Tibial nerve (tissue), 4 donors: ENCODE measurements around the gene CCDC7. TPM values are rescaled to one million over a fixed set of nuclear protein-coding genes. Genes with fewer than 3 reads are reported as not detected.

ENCODE experiments used
- DNase-seq, 2 donors: peaks; one replicate each; pipeline ENCODE4 v3.0.0-alpha.2; 2019; ENCODE audit warnings: low spot score in 2 of 2
- H3K27ac ChIP-seq, 4 donors: fragments of 200-600 bp; sonication (generic) in 3 of 4; one replicate each; pipeline ENCODE4 v1.5.1; 2017 to 2019; ENCODE audit warnings: mild to moderate bottlenecking in 1 of 4
- H3K27me3 ChIP-seq, 2 donors: fragments of 200-600 bp; sonication (generic) in 1 of 2; one replicate each; pipeline versions ENCODE4 v1.5.1 to v1.6.0; 2017 to 2019
- H3K36me3 ChIP-seq, 3 donors: fragments of 200-600 bp; sonication (generic); one replicate each; pipeline ENCODE4 v1.5.1; 2018 to 2019
- H3K4me1 ChIP-seq, 4 donors: fragments of 200-600 bp; sonication (generic) in 3 of 4; one replicate each; pipeline ENCODE4 v1.5.1; 2017 to 2019
- H3K4me3 ChIP-seq, 4 donors: fragments of 200-600 bp; sonication (generic) in 3 of 4; one replicate each; pipeline ENCODE4 v1.5.1; 2017 to 2019; ENCODE audit warnings: mild to moderate bottlenecking in 1 of 4, moderate library complexity in 1 of 4
- H3K9me3 ChIP-seq, 4 donors: fragments of 200-600 bp; sonication (generic) in 3 of 4; one replicate each; pipeline ENCODE4 v1.5.1; 2017 to 2019
- EP300 ChIP-seq, 2 donors: sonication (generic); formaldehyde crosslinking; IDR thresholded peaks; one replicate each; pipeline ENCODE4 v1.6.1; 2017; ENCODE audit warnings: antibody characterized with exemption in 2 of 2, mild to moderate bottlenecking in 1 of 2
- POLR2A ChIP-seq, 2 donors: fragments of 450-650 bp; IDR thresholded peaks; one replicate each; pipeline ENCODE4 v1.6.1; 2017; ENCODE audit warnings: antibody characterized with exemption in 2 of 2, mild to moderate bottlenecking in 2 of 2, moderate library complexity in 2 of 2
- WGBS, 2 donors: methylation state at CpG; one replicate each; pipeline ENCODE4 v1.1.5; 2018; 5-methylcytosine and 5-hydroxymethylcytosine counted together
- total RNA-seq, 4 donors: library from RNA; depleted of rRNA; stranded (reverse); fragments of >200 nt; gene quantifications; one replicate each; pipeline ENCODE4 v1.1.0, GENCODE V29; 2016
- TF ChIP-seq, protein P1 (sequence below), 5 experiments: fragments of 200-600 bp in 3 of 5; fragments of 450-650 bp in 2 of 5; sonication (generic) in 3 of 5; IDR thresholded peaks; one replicate each; pipeline ENCODE4 v1.5.1; 2016 to 2019; ENCODE audit warnings: antibody characterized with exemption in 5 of 5, mild to moderate bottlenecking in 3 of 5, moderate library complexity in 2 of 5

Gene CCDC7
- total RNA-seq, 4 donors from 2014 or later: 20.7 to 97.0 (median 45.6) TPM

DNA sequence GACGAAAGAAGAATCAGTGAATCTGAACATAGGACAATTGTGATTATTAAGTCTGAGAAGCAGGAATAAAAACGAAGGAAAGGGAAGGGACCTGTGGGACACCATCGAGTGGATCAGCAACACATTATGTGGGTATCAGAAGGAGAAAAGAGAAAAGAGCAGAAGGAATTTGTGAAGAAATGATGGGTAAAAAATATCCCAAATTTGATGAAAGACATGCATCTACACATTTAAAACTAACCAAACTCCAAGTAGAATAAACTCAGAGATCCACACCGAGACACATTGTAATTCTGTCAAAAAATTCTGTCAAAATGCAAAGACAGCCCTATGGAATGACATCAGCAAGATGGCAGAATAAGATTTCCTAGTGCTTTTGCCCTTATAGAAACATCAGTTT lies 341.0 kb downstream of the CCDC7 start:
- no peaks in the 10 kb centered on the region for H3K36me3 ChIP-seq
- no peak for DNase-seq
- TF ChIP-seq, protein P1, sequence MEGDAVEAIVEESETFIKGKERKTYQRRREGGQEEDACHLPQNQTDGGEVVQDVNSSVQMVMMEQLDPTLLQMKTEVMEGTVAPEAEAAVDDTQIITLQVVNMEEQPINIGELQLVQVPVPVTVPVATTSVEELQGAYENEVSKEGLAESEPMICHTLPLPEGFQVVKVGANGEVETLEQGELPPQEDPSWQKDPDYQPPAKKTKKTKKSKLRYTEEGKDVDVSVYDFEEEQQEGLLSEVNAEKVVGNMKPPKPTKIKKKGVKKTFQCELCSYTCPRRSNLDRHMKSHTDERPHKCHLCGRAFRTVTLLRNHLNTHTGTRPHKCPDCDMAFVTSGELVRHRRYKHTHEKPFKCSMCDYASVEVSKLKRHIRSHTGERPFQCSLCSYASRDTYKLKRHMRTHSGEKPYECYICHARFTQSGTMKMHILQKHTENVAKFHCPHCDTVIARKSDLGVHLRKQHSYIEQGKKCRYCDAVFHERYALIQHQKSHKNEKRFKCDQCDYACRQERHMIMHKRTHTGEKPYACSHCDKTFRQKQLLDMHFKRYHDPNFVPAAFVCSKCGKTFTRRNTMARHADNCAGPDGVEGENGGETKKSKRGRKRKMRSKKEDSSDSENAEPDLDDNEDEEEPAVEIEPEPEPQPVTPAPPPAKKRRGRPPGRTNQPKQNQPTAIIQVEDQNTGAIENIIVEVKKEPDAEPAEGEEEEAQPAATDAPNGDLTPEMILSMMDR (IDR thresholded peaks at IDR 0.05): no peak
- TF ChIP-seq POLR2A (IDR thresholded peaks at IDR 0.05): no peak
- no peak for TF ChIP-seq EP300 (IDR thresholded peaks at IDR 0.05)
- H3K9me3 ChIP-seq: peaks cover 0 to 34% (median 5%) of the 10 kb centered on the region in 4 donors
- H3K4me3 ChIP-seq: no peak overlapping the region
- H3K27ac ChIP-seq: no peak overlapping the region
- H3K27me3 ChIP-seq: no peaks in the 10 kb centered on the region
- H3K4me1 ChIP-seq: no peaks in the 10 kb centered on the region
- 92 to 95% methylated on average over 4 of the region's 4 CpGs for WGBS, 2 donors

DNA sequence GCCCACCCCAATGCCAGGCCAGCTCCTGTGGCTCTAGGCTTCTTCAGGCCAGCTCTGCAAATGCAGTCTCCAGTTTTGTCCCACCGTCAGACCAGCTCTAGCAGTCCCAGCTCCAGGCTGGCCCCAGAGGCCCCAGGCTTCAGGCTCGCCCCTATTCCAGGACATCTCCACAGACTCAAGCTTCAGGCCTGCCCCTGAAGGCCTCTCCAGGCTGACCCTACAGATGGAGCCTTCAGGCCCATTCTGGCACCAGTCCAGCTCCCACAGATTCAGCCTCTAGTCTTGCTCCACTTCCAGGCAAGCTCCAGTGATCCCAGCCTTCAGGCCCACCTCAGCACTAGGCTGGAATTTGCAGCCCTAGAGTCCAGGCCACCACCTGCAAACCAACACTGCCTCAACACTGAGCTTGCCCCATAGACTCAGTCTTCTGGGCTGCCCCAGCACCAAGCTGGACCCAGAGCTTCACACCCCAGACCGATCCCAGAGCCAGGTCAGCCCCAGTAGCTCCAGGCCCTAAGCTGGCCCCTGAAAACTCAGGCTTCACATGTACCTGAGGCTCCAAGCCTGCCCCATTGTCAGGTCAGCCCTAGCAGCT lies 341.8 kb downstream of the CCDC7 start:
- no peak for TF ChIP-seq EP300 (IDR thresholded peaks at IDR 0.05)
- no peak for TF ChIP-seq POLR2A (IDR thresholded peaks at IDR 0.05)
- TF ChIP-seq, protein P1 (IDR thresholded peaks at IDR 0.05): no peak
- Histone ChIP-seq H3K36me3 (no peaks in the 10 kb centered on the region), H3K4me3 (no peak overlapping the region), H3K27me3 (no peaks in the 10 kb centered on the region), H3K27ac (no peak overlapping the region), H3K4me1 (no peaks in the 10 kb centered on the region), H3K9me3 (peaks cover 0 to 34% (median 5%) of the 10 kb centered on the region in 4 donors)
- DNase-seq: no peak
- 100% methylated on average over 2 to 3 of the region's 3 CpGs for WGBS, 2 donors

DNA sequence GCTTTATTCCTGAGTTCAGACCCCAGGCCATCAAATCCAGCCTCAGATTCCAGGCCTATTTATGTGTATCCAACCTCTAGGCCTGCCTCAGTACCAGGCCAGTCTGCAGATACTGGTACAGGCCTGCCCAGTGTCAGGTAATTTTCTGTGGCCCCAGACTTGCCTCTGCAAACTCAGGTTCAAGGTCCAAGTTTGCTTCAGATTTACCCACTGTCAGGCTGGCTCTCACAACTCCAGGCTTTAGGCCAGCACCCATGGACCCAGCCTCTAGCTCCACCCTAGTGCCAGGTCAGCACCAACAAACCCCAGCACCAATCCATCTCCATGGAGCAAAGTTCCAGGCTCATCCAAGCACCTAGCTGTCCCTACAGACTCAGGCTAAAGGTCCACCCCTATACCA lies 342.4 kb downstream of the CCDC7 start:
- H3K36me3 ChIP-seq: no peaks in the 10 kb centered on the region
- H3K4me1 ChIP-seq: no peaks in the 10 kb centered on the region
- no peak overlapping the region for H3K27ac ChIP-seq
- peaks cover 0 to 34% (median 5%) of the 10 kb centered on the region in 4 donors for H3K9me3 ChIP-seq
- no peak overlapping the region for H3K4me3 ChIP-seq
- TF ChIP-seq, protein P1 (IDR thresholded peaks at IDR 0.05): no peak
- no peak for DNase-seq
- H3K27me3 ChIP-seq: no peaks in the 10 kb centered on the region

DNA sequence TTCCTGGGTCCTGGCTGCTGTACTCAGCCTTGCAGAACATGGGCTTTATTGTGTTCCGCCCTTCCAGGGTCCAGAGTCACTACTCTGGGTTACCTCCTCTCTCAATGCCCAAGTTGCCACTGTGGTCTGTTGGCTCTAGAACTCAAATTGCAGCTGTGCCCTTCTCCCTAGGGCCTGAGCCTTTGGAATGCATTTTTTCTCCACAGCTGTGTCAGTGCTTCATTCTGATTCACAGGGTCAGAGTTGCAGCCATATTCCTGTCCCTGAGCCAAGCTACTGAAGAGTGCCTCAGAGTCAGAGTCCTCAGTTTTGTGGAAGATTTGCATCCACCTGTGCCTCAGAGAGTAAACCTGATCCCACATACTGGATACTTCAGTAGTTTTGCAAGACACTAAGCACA lies 344.5 kb downstream of the CCDC7 start:
- no peak overlapping the region for H3K27ac ChIP-seq
- DNase-seq: no peak
- H3K27me3 ChIP-seq: no peaks in the 10 kb centered on the region
- H3K4me1 ChIP-seq: no peaks in the 10 kb centered on the region
- no peaks in the 10 kb centered on the region for H3K36me3 ChIP-seq
- peaks cover 0 to 32% (median 5%) of the 10 kb centered on the region in 4 donors for H3K9me3 ChIP-seq
- no peak for TF ChIP-seq POLR2A (IDR thresholded peaks at IDR 0.05)
- TF ChIP-seq EP300 (IDR thresholded peaks at IDR 0.05): no peak
- TF ChIP-seq, protein P1 (IDR thresholded peaks at IDR 0.05): no peak
- no peak overlapping the region for H3K4me3 ChIP-seq
- WGBS, 2 donors: 100% methylated on average over 1 of the region's 1 CpG

DNA sequence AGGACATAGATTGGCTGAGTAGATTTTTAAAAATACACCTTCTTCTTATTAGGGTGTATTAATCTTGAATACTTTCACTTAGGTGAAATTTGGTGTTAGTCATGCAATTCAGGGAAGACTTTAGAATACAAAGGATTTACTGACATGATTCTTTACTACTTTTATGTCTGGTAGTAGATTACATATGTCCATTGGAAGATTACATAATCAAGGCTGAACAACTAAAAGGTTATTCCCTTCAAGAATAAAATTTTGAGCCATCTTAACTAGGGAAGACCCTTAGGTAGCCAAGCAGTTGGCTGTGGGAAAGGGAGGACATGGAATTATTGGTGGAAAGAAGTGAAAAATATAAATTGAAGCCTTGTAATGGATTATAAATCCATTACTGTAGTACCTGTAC lies 347.1 kb downstream of the CCDC7 start:
- Histone ChIP-seq H3K4me1 (no peaks in the 10 kb centered on the region), H3K36me3 (no peaks in the 10 kb centered on the region), H3K27ac (no peak overlapping the region), H3K27me3 (no peaks in the 10 kb centered on the region), H3K4me3 (no peak overlapping the region), H3K9me3 (peaks cover 0 to 15% (median 0%) of the 10 kb centered on the region in 4 donors)
- DNase-seq: no peak
- TF ChIP-seq POLR2A (IDR thresholded peaks at IDR 0.05) (no peak), EP300 (IDR thresholded peaks at IDR 0.05) (no peak)
- TF ChIP-seq, protein P1 (IDR thresholded peaks at IDR 0.05): no peak
